ENCODE data around the gene CHERP.
A peak's percentile ranks its signal among the peaks of the same experiment; 100 is the strongest.
"Not testable (repeated sequence)": the region's sequence is repeated elsewhere in the genome, so short reads cannot be mapped to it uniquely, and the experiment has no call there.

Gene CHERP

GRCh38 chr19:16569609-16570320, 27.5 kb upstream of the CHERP start:
- TF ChIP-seq ZFX (IDR thresholded peaks at IDR 0.05) (no peak), CTCF (conservative IDR thresholded peaks at IDR 0.05) (no peak)
- peak overlapping the region; percentile 91 for H3K27ac ChIP-seq

GRCh38 chr19:16566702-16567101, 24.5 kb upstream of the CHERP start:
- H3K27ac ChIP-seq, result peak overlapping the region; percentile 81

GRCh38 chr19:16566161-16566560, 23.9 kb upstream of the CHERP start:
- H3K27ac ChIP-seq, result peak overlapping the region; percentile 81
- TF ChIP-seq CTCF (conservative IDR thresholded peaks at IDR 0.05) (no peak), ZFX (IDR thresholded peaks at IDR 0.05) (no peak)

More at GRCh38 chr19:16566702-16567101, 24.5 kb upstream of the CHERP start:
- TF ChIP-seq CTCF (conservative IDR thresholded peaks at IDR 0.05), result no peak
- no peak for TF ChIP-seq ZFX (IDR thresholded peaks at IDR 0.05)

- TF ChIP-seq ZFX (IDR thresholded peaks at IDR 0.05) (no peak), CTCF (conservative IDR thresholded peaks at IDR 0.05) (no peak)
- H3K27ac ChIP-seq, result peak overlapping the region; percentile 81
These were observed 22.6 kb upstream of the CHERP start for GRCh38 chr19:16564842-16565241.

- no peak overlapping the region for H3K27ac ChIP-seq
- no peak for TF ChIP-seq ZFX (IDR thresholded peaks at IDR 0.05)
- no peak for TF ChIP-seq CTCF (conservative IDR thresholded peaks at IDR 0.05)
These were observed 20.4 kb upstream of the CHERP start for GRCh38 chr19:16562608-16563025.

- H3K27ac ChIP-seq, result no peak overlapping the region
- TF ChIP-seq ZFX (IDR thresholded peaks at IDR 0.05), result no peak
These were observed 19.1 kb upstream of the CHERP start for GRCh38 chr19:16561382-16561781.

GRCh38 chr19:16559780-16560276, 17.6 kb upstream of the CHERP start:
- TF ChIP-seq ZFX (IDR thresholded peaks at IDR 0.05), result no peak
- no peak for TF ChIP-seq CTCF (conservative IDR thresholded peaks at IDR 0.05)
- no peak overlapping the region for H3K27ac ChIP-seq

- TF ChIP-seq CTCF (conservative IDR thresholded peaks at IDR 0.05), result no peak
- no peak for TF ChIP-seq ZFX (IDR thresholded peaks at IDR 0.05)
- H3K27ac ChIP-seq, result no peak overlapping the region
These were observed 12.5 kb upstream of the CHERP start for GRCh38 chr19:16554776-16555175.

- H3K27ac ChIP-seq, result not testable (repeated sequence)
These were observed 9.7 kb upstream of the CHERP start for GRCh38 chr19:16551902-16552301.
